H9 (cell line): ENCODE results near the gene BFSP2. TPM values are rescaled to one million over a fixed set of nuclear protein-coding genes. Genes with fewer than 3 reads are reported as not detected.

Experiments used
- DNase-seq: peaks from one replicate; pipeline ENCODE4 v3.0.0-alpha.2; 2017
- H2AFZ ChIP-seq: one replicate; pipeline ENCODE4 v1.6.1; 2013; ENCODE audit warnings: mild to moderate bottlenecking, low read length, control low read depth, moderate library complexity
- H2AK5ac ChIP-seq: 2 replicates; pipeline ENCODE4 v1.6.1; 2013; ENCODE audit warnings: low read length, control low read depth, mixed read lengths; ENCODE audit not compliant: insufficient read length
- H2BK120ac ChIP-seq: one replicate; pipeline ENCODE4 v1.6.1; 2013; ENCODE audit warnings: low read depth, mild to moderate bottlenecking, low read length, control low read depth, inconsistent platforms; ENCODE audit not compliant: poor library complexity, severe bottlenecking
- H2BK12ac ChIP-seq: 2 replicates; pipeline ENCODE4 v1.6.1; 2013; ENCODE audit warnings: low read length, control low read depth, mixed read lengths, low read depth; ENCODE audit not compliant: insufficient read length
- H2BK15ac ChIP-seq: 2 replicates; pipeline ENCODE4 v1.6.1; 2013; ENCODE audit warnings: low read depth, low read length, control low read depth
- H2BK20ac ChIP-seq: one replicate; pipeline ENCODE4 v1.6.1; 2013; ENCODE audit warnings: low read depth, mild to moderate bottlenecking, low read length, control low read depth, inconsistent platforms; ENCODE audit not compliant: poor library complexity, severe bottlenecking
- H2BK5ac ChIP-seq: 2 replicates; pipeline ENCODE4 v1.6.1; 2013; ENCODE audit warnings: low read length, control low read depth, mixed read lengths; ENCODE audit not compliant: insufficient read length
- H3K14ac ChIP-seq: 2 replicates; pipeline ENCODE4 v1.6.1; 2013; ENCODE audit warnings: low read length, control low read depth; ENCODE audit not compliant: insufficient read depth
- H3K18ac ChIP-seq: 2 replicates; pipeline ENCODE4 v1.6.1; 2013; ENCODE audit warnings: low read depth, mild to moderate bottlenecking, mixed read lengths, low read length, control low read depth; ENCODE audit not compliant: insufficient read length
- H3K23ac ChIP-seq: 2 replicates; pipeline ENCODE4 v1.6.1; 2013; ENCODE audit warnings: low read length, control low read depth, mixed read lengths, low read depth; ENCODE audit not compliant: insufficient read length
- H3K23me2 ChIP-seq: 2 replicates; pipeline ENCODE4 v1.6.1; 2013; ENCODE audit warnings: low read depth, mild to moderate bottlenecking, mixed read lengths, low read length, control low read depth; ENCODE audit not compliant: insufficient read length, poor library complexity, severe bottlenecking
- H3K27ac ChIP-seq: 2 replicates; pipeline ENCODE4 v1.5.1; 2013; ENCODE audit warnings: low read length, control low read depth, mixed read lengths, low read depth; ENCODE audit not compliant: insufficient read length
- H3K27me3 ChIP-seq: 2 replicates; pipeline ENCODE4 v1.6.1; 2013; ENCODE audit warnings: low read length, control low read depth, inconsistent platforms; ENCODE audit not compliant: insufficient read depth
- H3K4ac ChIP-seq: 2 replicates; pipeline ENCODE4 v1.6.1; 2013; ENCODE audit warnings: low read depth, mild to moderate bottlenecking, control low read depth, inconsistent platforms, low read length, moderate library complexity
- H3K4me1 ChIP-seq: 2 replicates; pipeline ENCODE4 v1.6.1; 2013; ENCODE audit warnings: low read length, control low read depth, inconsistent platforms; ENCODE audit not compliant: insufficient read depth
- H3K4me2 ChIP-seq: 2 replicates; pipeline ENCODE4 v1.6.1; 2013; ENCODE audit warnings: low read length, control low read depth, mixed read lengths; ENCODE audit not compliant: insufficient read length, insufficient read depth
- H3K56ac ChIP-seq: 2 replicates; pipeline ENCODE4 v1.6.1; 2013; ENCODE audit warnings: low read depth, mild to moderate bottlenecking, mixed read lengths, low read length, control low read depth; ENCODE audit not compliant: insufficient read length
- H3K79me1 ChIP-seq: 2 replicates; pipeline ENCODE4 v1.6.1; 2013; ENCODE audit warnings: low read depth, mild to moderate bottlenecking, moderate library complexity, low read length, control low read depth, inconsistent platforms; ENCODE audit not compliant: insufficient read depth, poor library complexity, severe bottlenecking
- H3K79me2 ChIP-seq: 2 replicates; pipeline ENCODE4 v1.6.1; 2013; ENCODE audit warnings: low read length, control low read depth, inconsistent platforms; ENCODE audit not compliant: insufficient read depth
- H3K9ac ChIP-seq: 2 replicates; pipeline ENCODE4 v1.6.1; 2013; ENCODE audit warnings: low read length, control low read depth, mixed read lengths; ENCODE audit not compliant: insufficient read length; ENCODE audit errors: extremely low read depth
- H3K9me3 ChIP-seq: one replicate; pipeline ENCODE4 v1.6.1; 2013; ENCODE audit warnings: low read depth, low read length, inconsistent platforms; ENCODE audit not compliant: control insufficient read depth
- H3T11ph ChIP-seq: one replicate; pipeline ENCODE4 v1.6.1; 2013; ENCODE audit warnings: mild to moderate bottlenecking, low read length, control low read depth, inconsistent platforms
- H4K20me1 ChIP-seq: one replicate; pipeline ENCODE4 v1.6.1; 2013; ENCODE audit not compliant: control insufficient read depth, insufficient read length, insufficient read depth
- H4K5ac ChIP-seq: 2 replicates; pipeline ENCODE4 v1.6.1; 2013; ENCODE audit warnings: low read depth, mild to moderate bottlenecking, mixed read lengths, low read length, control low read depth; ENCODE audit not compliant: insufficient read length
- H4K8ac ChIP-seq: replicated peaks from 2 replicates; pipeline ENCODE4 v1.6.1; 2013; ENCODE audit warnings: low read length, control low read depth, mixed read lengths, low read depth; ENCODE audit not compliant: insufficient read length
- H4K91ac ChIP-seq: 2 replicates; pipeline ENCODE4 v1.6.1; 2013; ENCODE audit warnings: low read depth, mild to moderate bottlenecking, moderate library complexity, mixed read lengths, low read length, control low read depth; ENCODE audit not compliant: insufficient read length
- H3K27ac Mint-ChIP-seq, 3 experiments: 2 replicates in 2 of 3; 3 replicates in 1 of 3; pipeline ENCODE4 v1.8.0; 2020 to 2021; ENCODE audit warnings: mixed read lengths in 3 of 3, mild to moderate bottlenecking in 1 of 3, moderate library complexity in 1 of 3
- H3K27me3 Mint-ChIP-seq: 2 replicates; pipeline ENCODE4 v1.8.0; 2021; ENCODE audit warnings: low read depth, mild to moderate bottlenecking, moderate library complexity, mixed read lengths
- H3K36me3 Mint-ChIP-seq, 3 experiments: 2 replicates in 2 of 3; 3 replicates in 1 of 3; pipeline ENCODE4 v1.8.0; 2020 to 2021; ENCODE audit warnings: low read depth in 3 of 3, mixed read lengths in 3 of 3; ENCODE audit not compliant: insufficient read depth in 1 of 3
- H3K4me1 Mint-ChIP-seq, 2 experiments: 2 replicates each; pipeline ENCODE4 v1.8.0; 2020; ENCODE audit warnings: mixed read lengths in 2 of 2
- H3K4me3 Mint-ChIP-seq, 2 experiments: 2 replicates in 1 of 2; 3 replicates in 1 of 2; pipeline ENCODE4 v1.8.0; 2020 to 2021; ENCODE audit warnings: mild to moderate bottlenecking in 2 of 2, mixed read lengths in 2 of 2, moderate library complexity in 1 of 2
- H3K9me3 Mint-ChIP-seq, 2 experiments: 2 replicates in 1 of 2; 3 replicates in 1 of 2; pipeline ENCODE4 v1.8.0; 2020; ENCODE audit warnings: mild to moderate bottlenecking in 2 of 2, mixed read lengths in 2 of 2, moderate library complexity in 1 of 2
- WGBS: extraction: QIAGEN DNeasy Blood & Tissue Kit; methylation state at CpG from one replicate; pipeline ENCODE4 v1.1.7; 2013; ENCODE audit warnings: missing lambda C conversion rate, low lambda C conversion rate, mixed read lengths; ENCODE audit not compliant: insufficient read length; ENCODE audit errors: extremely low coverage; 5-methylcytosine and 5-hydroxymethylcytosine counted together
- total RNA-seq: library from RNA; stranded (reverse); gene quantifications from 2 replicates; pipeline ENCODE4 v1.2.1, GENCODE V29; 2021
- TF ChIP-seq, protein P1 (sequence below): fragments of 200-600 bp; sonication (generic); conservative IDR thresholded peaks from 3 replicates; pipeline ENCODE4 v1.8.0; 2021; ENCODE audit warnings: antibody characterized with exemption, mild to moderate bottlenecking

Gene BFSP2
- total RNA-seq, 1 experiment from 2014 or later, result not detected

DNA sequence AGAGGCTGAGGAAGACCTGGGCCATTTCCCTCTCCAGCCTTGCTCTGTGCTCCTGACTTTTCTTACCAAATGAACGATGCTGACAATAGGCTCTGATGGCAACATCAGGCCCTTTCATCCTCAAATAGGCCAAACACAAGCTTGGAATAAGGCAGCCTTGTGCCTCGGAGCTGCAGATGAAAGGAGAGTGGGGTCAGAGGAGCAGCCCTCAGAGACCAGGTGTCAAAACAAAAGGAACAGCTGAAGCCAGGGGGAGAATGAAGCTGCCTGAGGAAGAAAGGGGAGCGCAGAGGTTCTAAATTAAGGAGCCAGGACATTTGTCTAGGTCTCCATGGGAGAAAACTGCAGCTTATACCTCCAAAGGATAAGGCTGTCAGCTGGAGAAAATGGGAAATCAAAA lies 5.1 kb downstream of the BFSP2 start:
- Histone ChIP-seq H3K23ac (no peak overlapping the region), H2BK12ac (no peak overlapping the region), H4K20me1 (no peaks in the 10 kb centered on the region), H2BK20ac (no peak overlapping the region), H3K9me3 (no peaks in the 10 kb centered on the region), H3T11ph (no peak overlapping the region), H2AK5ac (no peak overlapping the region), H4K5ac (no peak overlapping the region), H3K9ac (no peak overlapping the region), H3K27me3 (no peaks in the 10 kb centered on the region), H3K79me1 (no peaks in the 10 kb centered on the region), H4K8ac (no peak overlapping the region), H3K4ac (no peak overlapping the region), H3K18ac (no peak overlapping the region), H3K4me2 (no peak overlapping the region), H2AFZ (no peak overlapping the region), H2BK15ac (no peak overlapping the region), H3K27ac (no peak overlapping the region), H3K14ac (no peak overlapping the region), H3K79me2 (no peaks in the 10 kb centered on the region), H2BK120ac (no peak overlapping the region), H3K23me2 (no peaks in the 10 kb centered on the region), H2BK5ac (no peak overlapping the region), H3K56ac (no peak overlapping the region), H3K4me1 (no peaks in the 10 kb centered on the region; the same call in 1 of the 2 replicates), H4K91ac (no peak overlapping the region)
- H3K36me3 Mint-ChIP-seq, result no peaks in the 10 kb centered on the region
- TF ChIP-seq, protein P1, sequence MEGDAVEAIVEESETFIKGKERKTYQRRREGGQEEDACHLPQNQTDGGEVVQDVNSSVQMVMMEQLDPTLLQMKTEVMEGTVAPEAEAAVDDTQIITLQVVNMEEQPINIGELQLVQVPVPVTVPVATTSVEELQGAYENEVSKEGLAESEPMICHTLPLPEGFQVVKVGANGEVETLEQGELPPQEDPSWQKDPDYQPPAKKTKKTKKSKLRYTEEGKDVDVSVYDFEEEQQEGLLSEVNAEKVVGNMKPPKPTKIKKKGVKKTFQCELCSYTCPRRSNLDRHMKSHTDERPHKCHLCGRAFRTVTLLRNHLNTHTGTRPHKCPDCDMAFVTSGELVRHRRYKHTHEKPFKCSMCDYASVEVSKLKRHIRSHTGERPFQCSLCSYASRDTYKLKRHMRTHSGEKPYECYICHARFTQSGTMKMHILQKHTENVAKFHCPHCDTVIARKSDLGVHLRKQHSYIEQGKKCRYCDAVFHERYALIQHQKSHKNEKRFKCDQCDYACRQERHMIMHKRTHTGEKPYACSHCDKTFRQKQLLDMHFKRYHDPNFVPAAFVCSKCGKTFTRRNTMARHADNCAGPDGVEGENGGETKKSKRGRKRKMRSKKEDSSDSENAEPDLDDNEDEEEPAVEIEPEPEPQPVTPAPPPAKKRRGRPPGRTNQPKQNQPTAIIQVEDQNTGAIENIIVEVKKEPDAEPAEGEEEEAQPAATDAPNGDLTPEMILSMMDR, result no peak
- H3K27me3 Mint-ChIP-seq, result peaks cover 4% of the 10 kb centered on the region
- H3K27ac Mint-ChIP-seq, result peak overlapping the region in 2 of 3 experiments; percentile 22 to 91; a peak in 4 of 7 replicates
- no CpG with 5 or more reads among the region's 3 CpGs for WGBS
- DNase-seq, result no peak
- peaks cover 12 to 19% of the 10 kb centered on the region in 2 experiments for H3K4me1 Mint-ChIP-seq
- no peaks in the 10 kb centered on the region for H3K9me3 Mint-ChIP-seq
- no peak overlapping the region for H3K4me3 Mint-ChIP-seq
